Central memory CD8-positive, alpha-beta T cell (primary cell): ENCODE measurements around the gene SF3A1.

Source experiments
- ATAC-seq: fragments of 150-1000 bp; cut with Tn5 transposase; replicated peaks from 2 replicates; pipeline ENCODE4 v1.10.0; 2022; ENCODE audit warnings: mild to moderate bottlenecking, moderate FRiP score, moderate number of reproducible peaks; ENCODE audit not compliant: poor library complexity, severe bottlenecking; ENCODE audit errors: extremely low read depth
- DNase-seq, 2 donors: peaks; one replicate each; pipeline ENCODE4 v3.0.0; 2021; ENCODE audit warnings: low spot score in 2 of 2
- H3K27ac Mint-ChIP-seq: one replicate; pipeline ENCODE4 v1.8.0; 2022; ENCODE audit warnings: low read depth, mild to moderate bottlenecking, moderate library complexity, mixed read lengths
- H3K27me3 Mint-ChIP-seq: one replicate; pipeline ENCODE4 v1.8.0; 2022; ENCODE audit warnings: mixed read lengths
- H3K36me3 Mint-ChIP-seq: one replicate; pipeline ENCODE4 v1.8.0; 2022; ENCODE audit warnings: mild to moderate bottlenecking, moderate library complexity, mixed read lengths; ENCODE audit not compliant: insufficient read depth
- H3K4me1 Mint-ChIP-seq: one replicate; pipeline ENCODE4 v1.8.0; 2022; ENCODE audit warnings: mixed read lengths
- H3K4me3 Mint-ChIP-seq: one replicate; pipeline ENCODE4 v1.8.0; 2022; ENCODE audit warnings: mild to moderate bottlenecking, moderate library complexity, mixed read lengths
- H3K9me3 Mint-ChIP-seq: one replicate; pipeline ENCODE4 v1.8.0; 2022; ENCODE audit warnings: mixed read lengths

Gene SF3A1

DNA sequence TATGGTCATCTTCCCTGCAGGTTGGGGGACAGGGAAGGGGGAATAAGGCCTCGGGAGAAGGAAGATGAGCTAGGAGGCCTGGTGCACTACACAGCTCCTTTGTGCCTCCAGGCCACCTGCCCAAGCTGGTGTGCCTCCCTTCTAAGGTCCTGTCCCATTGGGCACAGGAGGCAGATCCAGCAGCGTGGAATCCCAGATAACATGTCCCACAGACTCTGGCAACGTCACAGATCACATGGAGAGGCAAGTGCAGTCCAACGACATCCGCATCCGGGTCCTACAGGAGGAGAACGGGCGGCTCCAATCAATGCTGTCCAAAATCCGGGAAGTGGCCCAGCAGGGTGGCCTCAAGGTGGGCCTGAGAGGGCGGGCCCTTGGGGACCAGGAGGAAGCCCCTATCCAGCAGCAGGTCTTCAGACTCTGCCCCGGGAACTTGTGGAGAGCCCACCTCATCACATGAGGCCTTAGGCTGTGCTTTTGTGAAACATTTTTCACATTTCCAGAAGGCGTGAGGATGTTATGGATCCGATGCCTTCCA is 18.7 kb upstream of the SF3A1 start:
- Mint-ChIP-seq H3K9me3 (no peaks in the 10 kb centered on the region), H3K27me3 (no peaks in the 10 kb centered on the region), H3K4me3 (no peak overlapping the region), H3K27ac (no peak overlapping the region), H3K4me1 (no peaks in the 10 kb centered on the region), H3K36me3 (peaks cover 7% of the 10 kb centered on the region)
- ATAC-seq (no peak), DNase-seq (no peak)

DNA sequence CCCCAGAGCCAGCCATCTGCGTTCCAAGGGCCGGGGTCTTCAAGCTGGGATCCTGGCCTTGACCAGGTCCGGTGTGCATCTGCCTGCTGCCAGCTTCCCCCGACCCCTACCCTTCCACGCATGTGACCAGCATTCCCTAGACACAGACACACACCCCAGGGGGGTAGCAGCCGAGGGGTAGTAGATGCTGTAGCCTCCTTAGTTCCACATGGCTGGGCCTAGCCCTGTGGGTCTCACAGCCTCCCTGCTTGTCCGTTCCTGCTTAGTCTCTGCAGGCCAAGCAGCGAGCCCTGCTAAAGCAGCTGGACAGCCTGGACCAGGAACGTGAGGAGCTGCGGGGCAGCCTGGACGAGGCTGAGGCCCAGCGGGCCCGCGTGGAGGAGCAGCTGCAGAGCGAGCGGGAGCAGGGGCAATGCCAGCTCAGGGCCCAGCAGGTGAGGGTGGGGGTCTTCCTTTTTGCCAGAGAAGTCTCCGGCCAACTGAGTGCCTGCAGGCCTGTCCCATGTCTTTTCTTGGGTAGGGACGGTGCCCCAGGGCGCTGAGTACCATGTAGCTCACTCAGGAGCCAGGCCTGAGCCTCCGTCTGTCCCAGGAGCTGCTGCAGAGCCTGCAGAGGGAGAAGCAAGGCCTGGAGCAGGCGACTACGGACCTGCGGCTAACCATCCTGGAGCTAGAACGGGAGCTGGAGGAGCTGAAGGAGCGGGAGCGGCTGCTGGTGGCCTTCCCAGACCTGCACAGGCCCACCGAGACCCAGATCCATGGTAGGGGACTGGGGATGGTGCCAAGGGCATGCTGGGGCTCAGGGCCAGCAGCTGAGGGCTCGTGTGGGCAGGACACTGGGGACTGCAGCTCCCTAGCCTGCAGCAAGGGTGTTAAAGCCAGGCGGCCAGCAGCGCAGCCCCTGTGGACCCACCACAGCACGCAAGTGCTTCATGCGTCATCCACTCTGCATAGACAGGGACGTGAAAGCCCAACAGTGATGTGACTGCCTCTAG is 16.9 kb upstream of the SF3A1 start:
- Mint-ChIP-seq H3K9me3 (no peaks in the 10 kb centered on the region), H3K36me3 (peaks cover 7% of the 10 kb centered on the region), H3K27ac (no peak overlapping the region), H3K4me1 (no peaks in the 10 kb centered on the region), H3K27me3 (no peaks in the 10 kb centered on the region), H3K4me3 (no peak overlapping the region)
- DNase-seq (no peak), ATAC-seq (no peak)

DNA sequence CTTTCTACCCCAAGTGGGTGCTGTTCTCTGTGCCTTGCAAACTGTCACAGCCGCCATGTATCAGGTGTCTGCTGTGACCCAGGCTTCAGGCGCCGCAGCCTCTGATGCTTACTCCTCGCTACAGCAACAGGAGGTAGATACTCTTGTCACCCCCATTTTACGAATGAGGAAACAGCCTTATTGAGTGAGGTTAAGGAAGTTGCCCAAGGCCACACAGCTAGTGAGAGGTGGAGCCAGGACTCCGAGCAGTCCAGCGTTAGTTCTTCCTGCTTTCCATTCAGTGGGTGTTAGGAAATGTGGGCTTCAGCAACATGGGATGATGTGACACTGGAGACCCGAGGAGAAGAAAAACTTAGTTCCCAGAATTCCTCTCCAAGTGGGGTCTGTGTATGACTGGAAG is 16.2 kb upstream of the SF3A1 start:
- no peak for ATAC-seq
- no peaks in the 10 kb centered on the region for H3K9me3 Mint-ChIP-seq
- no peaks in the 10 kb centered on the region for H3K27me3 Mint-ChIP-seq
- H3K36me3 Mint-ChIP-seq, result peaks cover 11% of the 10 kb centered on the region
- no peak overlapping the region for H3K27ac Mint-ChIP-seq
- no peaks in the 10 kb centered on the region for H3K4me1 Mint-ChIP-seq
- no peak for DNase-seq
- no peak overlapping the region for H3K4me3 Mint-ChIP-seq

DNA sequence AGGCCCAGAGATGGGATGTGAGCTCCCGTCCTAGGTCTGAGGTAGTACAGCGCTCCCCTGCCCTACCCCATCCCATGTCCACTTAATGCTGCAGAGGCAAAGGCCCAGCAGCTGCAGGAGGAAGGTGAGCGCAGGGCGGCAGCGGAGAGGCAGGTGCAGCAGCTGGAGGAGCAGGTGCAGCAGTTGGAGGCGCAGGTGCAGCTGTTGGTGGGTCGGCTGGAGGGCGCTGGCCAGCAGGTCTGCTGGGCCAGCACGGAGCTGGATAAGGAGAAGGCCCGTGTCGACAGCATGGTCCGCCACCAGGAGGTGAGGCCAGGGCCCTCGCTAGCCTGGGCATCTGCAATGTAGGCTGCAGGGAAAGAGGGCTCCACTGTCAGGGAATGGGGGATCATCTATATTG is 15.3 kb upstream of the SF3A1 start:
- DNase-seq, result no peak
- no peaks in the 10 kb centered on the region for H3K9me3 Mint-ChIP-seq
- H3K4me3 Mint-ChIP-seq, result no peak overlapping the region
- no peak overlapping the region for H3K27ac Mint-ChIP-seq
- peaks cover 10% of the 10 kb centered on the region for H3K36me3 Mint-ChIP-seq
- H3K4me1 Mint-ChIP-seq, result no peaks in the 10 kb centered on the region
- no peak for ATAC-seq
- no peaks in the 10 kb centered on the region for H3K27me3 Mint-ChIP-seq

DNA sequence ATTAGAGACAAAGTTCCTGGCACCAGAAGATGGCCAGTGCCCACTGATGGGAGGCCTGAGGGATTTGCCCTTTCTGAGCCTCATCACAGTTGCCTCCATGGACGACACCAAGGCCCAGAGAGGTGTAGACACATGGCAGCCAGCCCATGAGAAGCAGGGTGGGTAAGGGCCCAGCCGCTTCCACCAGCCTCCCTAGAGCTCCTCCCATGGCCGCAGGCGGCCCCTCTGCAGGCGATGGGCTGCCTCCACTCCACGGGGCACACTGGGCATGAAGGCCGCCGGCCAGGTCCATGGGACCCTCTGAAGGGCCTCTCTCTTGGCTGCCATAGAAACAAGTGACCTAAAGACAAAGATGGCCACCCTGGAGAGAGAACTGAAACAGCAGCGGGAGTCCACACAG is 14.6 kb upstream of the SF3A1 start:
- ATAC-seq, result no peak
- H3K36me3 Mint-ChIP-seq, result peaks cover 10% of the 10 kb centered on the region
- no peak overlapping the region for H3K27ac Mint-ChIP-seq

DNA sequence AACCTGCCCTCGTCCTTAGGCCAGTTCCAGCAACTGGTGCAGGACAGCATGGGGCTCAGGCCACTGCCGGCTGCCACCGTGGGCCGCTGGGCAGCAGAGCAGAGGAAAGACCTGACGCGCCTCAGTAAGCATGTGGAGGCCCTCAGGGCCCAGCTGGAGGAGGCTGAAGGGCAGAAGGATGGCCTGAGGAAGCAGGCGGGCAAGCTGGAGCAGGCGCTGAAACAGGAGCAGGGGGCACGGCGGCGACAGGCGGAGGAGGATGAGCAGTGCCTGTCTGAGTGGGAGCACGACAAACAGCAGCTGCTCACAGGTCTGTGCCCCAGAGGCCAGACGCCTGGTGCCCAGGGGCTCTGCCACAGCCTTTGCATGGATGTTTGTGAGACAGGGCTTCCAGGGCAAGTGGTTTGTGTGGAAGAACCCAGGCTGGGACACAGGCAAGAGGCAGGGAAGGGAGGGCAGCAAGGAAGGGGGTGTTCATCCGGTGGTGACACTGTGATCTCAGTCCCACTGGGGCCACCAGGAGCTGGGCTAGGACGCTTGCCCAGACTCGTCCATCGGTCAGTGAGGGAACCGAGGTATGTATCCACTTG is 14.0 kb upstream of the SF3A1 start:
- ATAC-seq (no peak), DNase-seq (no peak)
- Mint-ChIP-seq H3K36me3 (peaks cover 10% of the 10 kb centered on the region), H3K4me3 (no peak overlapping the region), H3K27ac (no peak overlapping the region), H3K27me3 (no peaks in the 10 kb centered on the region), H3K4me1 (no peaks in the 10 kb centered on the region), H3K9me3 (no peaks in the 10 kb centered on the region)

More for the DNA sequence above, 14.6 kb upstream of the SF3A1 start:
- H3K9me3 Mint-ChIP-seq, result no peaks in the 10 kb centered on the region
- no peaks in the 10 kb centered on the region for H3K27me3 Mint-ChIP-seq
- no peak for DNase-seq
- no peaks in the 10 kb centered on the region for H3K4me1 Mint-ChIP-seq
- H3K4me3 Mint-ChIP-seq, result no peak overlapping the region

DNA sequence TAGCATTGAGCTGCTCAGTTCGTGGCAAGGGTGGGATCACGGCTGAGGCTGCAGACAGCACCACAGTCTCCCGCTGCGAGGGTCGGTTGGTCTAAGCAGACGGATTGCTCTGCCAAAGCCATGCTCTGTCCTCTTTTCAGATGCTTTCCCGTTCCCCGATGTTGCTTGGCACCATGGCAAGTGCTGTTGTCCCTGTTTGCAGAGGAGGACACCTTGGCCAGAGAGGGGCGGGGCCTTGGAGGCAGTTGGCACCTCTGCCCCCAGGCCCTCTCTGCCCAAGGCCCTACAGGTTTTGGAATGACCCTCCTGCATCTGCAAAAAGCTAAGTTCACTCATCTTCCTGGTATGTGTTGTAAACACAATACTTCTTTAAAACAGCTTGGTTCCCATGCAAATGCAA is 11.7 kb upstream of the SF3A1 start:
- H3K27me3 Mint-ChIP-seq, result no peaks in the 10 kb centered on the region
- H3K9me3 Mint-ChIP-seq, result no peaks in the 10 kb centered on the region
- H3K4me3 Mint-ChIP-seq, result no peak overlapping the region
- H3K4me1 Mint-ChIP-seq, result no peaks in the 10 kb centered on the region
- no peak overlapping the region for H3K27ac Mint-ChIP-seq
- ATAC-seq (no peak), DNase-seq (no peak)
- H3K36me3 Mint-ChIP-seq, result peaks cover 10% of the 10 kb centered on the region

DNA sequence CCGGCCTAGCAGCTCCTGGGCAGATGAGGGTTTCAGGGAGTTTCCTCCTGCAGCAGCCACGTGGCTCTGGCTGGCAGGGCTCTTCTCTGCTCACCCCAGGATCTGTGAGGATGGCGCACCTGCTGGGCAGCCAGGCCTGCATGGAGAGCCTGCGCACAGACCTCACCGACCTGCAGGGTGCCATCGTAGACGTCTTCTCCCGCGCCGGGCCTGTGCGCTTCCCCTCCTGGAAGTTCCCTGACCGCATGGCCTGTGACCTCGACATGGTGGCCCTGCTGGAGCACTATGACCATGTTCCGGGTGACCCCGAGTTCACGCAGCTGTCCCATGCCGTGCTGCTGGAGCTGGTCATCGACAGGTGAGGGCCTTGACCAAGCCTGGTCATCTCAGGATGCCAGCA is 9.2 kb upstream of the SF3A1 start:
- Mint-ChIP-seq H3K4me3 (no peak overlapping the region), H3K27me3 (no peaks in the 10 kb centered on the region), H3K4me1 (peaks cover 10% of the 10 kb centered on the region), H3K27ac (no peak overlapping the region), H3K9me3 (no peaks in the 10 kb centered on the region), H3K36me3 (peaks cover 10% of the 10 kb centered on the region)
- DNase-seq, result no peak
- ATAC-seq, result no peak

DNA sequence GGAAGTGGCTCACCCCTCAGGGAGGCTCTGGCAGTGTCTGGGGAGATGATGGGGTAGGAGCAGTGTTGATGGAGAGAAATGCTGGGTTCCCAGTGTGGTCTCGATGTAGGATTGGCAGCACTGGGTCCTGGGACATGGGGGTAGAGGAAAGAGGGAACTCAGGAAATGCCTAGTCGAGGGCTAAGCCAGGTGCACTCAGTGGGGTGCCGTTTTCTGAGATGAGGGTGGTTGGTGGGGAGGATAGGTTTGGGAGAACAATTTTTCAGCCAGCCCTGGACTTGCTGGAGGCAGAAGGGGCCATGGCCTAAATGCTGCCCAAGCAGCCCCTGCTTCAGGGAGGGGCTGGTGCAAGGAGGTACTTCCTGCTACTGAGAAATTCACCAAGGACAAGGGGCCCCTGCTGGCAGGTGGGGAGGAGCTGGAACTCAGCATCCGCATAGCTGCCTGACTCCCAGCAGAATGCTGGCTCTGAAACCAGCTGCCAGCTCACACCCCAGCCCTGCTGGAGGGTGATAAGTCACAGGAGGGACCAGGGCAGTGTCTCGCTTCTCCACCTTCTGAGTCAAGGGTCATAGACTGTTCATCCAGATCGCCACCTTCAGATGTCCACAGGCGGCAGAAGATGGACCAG is 6.1 kb upstream of the SF3A1 start:
- ATAC-seq, result no peak
- H3K27me3 Mint-ChIP-seq, result no peaks in the 10 kb centered on the region
- H3K36me3 Mint-ChIP-seq, result peaks cover 3% of the 10 kb centered on the region
- H3K4me3 Mint-ChIP-seq, result no peak overlapping the region
- no peaks in the 10 kb centered on the region for H3K9me3 Mint-ChIP-seq
- no peak for DNase-seq
- no peak overlapping the region for H3K27ac Mint-ChIP-seq
- peaks cover 14% of the 10 kb centered on the region for H3K4me1 Mint-ChIP-seq

DNA sequence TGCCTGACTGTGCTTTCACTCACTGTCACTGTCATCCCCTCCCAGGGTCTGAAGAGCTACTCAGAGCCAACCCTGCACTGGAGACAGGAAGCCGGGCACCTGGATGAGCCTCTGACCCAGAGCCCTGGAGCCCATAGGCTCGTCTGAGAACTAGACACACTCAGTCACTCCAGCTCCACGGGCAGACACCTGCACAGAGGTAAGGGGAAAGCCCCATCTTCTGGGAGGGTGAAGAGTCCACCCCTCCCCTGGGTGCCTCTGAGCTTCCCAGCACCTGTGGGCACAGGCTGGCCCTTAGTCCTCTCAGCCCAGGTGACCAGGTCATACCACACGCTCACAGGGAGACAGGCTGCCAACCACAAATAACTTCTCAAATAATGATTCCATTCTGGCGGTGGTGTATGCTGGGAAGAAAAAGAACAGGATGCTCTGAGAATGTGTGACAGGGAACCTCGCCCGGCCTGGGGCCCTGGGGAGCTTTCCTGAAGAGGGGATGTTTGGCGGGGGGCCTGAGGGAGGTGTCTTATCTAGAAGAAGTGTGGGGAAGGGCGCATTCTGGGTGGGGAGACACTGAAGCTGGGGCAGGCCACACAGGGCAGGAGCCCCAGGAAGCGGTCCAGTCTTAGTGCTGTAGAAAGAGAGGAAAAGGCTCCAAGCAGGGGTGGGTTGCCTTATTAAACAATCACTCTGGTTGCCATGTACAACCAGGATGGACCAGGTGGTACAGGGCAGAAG is 5.4 kb upstream of the SF3A1 start:
- H3K27me3 Mint-ChIP-seq, result no peaks in the 10 kb centered on the region
- H3K36me3 Mint-ChIP-seq, result peaks cover 3% of the 10 kb centered on the region
- H3K27ac Mint-ChIP-seq, result no peak overlapping the region

DNA sequence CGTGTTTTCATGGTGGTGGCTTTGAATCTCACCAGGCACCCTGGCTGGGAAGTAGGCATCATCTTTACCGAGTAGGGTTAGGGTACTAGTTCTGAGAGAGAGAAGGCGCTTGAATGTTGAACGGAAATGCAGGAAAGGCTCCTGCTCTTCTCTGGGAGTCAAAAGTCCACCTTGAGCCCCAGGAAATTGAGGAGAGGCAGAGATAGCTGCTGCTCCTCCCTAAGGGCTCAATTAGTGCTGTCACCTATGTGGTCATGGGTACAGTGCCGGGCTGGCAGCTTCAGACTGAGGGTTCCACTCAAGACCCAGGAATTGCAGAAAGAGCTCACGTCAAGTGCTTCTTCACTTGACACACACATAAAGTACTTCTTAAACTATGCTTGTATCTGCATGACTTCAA is 1.8 kb upstream of the SF3A1 start:
- peaks cover 49% of the 10 kb centered on the region for H3K4me1 Mint-ChIP-seq

More for the DNA sequence above, 5.4 kb upstream of the SF3A1 start:
- DNase-seq, result no peak
- ATAC-seq, result no peak
- Mint-ChIP-seq H3K4me1 (peaks cover 19% of the 10 kb centered on the region), H3K4me3 (no peak overlapping the region), H3K9me3 (no peaks in the 10 kb centered on the region)

DNA sequence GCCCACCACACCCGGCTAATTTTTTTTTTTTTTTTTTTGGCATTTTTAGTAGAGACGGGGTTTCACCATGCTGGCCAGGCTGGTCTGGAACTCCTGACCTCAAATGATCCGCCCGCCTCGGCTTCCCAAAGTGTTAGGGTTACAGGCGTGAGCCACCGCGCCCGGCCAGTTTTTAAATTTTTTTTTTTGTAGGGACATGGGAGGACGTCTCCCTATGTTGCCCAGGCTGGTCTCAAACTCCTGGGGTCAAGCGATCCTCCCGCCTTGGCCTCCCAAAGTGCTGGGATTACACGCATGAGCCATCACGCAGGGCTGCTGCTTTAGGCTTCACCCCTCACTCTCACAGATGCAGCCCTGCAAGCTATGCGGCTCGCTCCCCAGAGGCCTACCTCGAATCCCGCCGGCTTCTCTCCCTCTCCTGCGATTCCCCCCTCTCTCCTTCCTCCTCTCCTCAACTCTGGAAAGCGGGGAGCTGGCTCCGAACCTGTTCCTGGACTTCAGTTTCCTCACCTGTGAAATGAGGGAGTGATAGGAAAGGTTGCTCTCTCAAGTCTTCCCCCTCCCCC is 1.0 kb upstream of the SF3A1 start:
- Mint-ChIP-seq H3K9me3 (no peaks in the 10 kb centered on the region), H3K36me3 (peaks cover 18% of the 10 kb centered on the region), H3K4me3 (peak overlapping the region; percentile 95), H3K27me3 (no peaks in the 10 kb centered on the region), H3K27ac (peak overlapping the region; percentile 97), H3K4me1 (peaks cover 51% of the 10 kb centered on the region)
- no peak for ATAC-seq
- DNase-seq, result no peak

More for the DNA sequence above, 1.8 kb upstream of the SF3A1 start:
- DNase-seq (no peak), ATAC-seq (no peak)
- Mint-ChIP-seq H3K27me3 (no peaks in the 10 kb centered on the region), H3K36me3 (peaks cover 18% of the 10 kb centered on the region), H3K27ac (no peak overlapping the region), H3K9me3 (no peaks in the 10 kb centered on the region), H3K4me3 (no peak overlapping the region)
